ENCODE data around the gene TLL1.

GRCh38 chr4:166065324-166065723, 192.3 kb downstream of the TLL1 start:
- TF ChIP-seq, protein P1, sequence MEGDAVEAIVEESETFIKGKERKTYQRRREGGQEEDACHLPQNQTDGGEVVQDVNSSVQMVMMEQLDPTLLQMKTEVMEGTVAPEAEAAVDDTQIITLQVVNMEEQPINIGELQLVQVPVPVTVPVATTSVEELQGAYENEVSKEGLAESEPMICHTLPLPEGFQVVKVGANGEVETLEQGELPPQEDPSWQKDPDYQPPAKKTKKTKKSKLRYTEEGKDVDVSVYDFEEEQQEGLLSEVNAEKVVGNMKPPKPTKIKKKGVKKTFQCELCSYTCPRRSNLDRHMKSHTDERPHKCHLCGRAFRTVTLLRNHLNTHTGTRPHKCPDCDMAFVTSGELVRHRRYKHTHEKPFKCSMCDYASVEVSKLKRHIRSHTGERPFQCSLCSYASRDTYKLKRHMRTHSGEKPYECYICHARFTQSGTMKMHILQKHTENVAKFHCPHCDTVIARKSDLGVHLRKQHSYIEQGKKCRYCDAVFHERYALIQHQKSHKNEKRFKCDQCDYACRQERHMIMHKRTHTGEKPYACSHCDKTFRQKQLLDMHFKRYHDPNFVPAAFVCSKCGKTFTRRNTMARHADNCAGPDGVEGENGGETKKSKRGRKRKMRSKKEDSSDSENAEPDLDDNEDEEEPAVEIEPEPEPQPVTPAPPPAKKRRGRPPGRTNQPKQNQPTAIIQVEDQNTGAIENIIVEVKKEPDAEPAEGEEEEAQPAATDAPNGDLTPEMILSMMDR (IDR thresholded peaks at IDR 0.05): no peak
- TF ChIP-seq, protein P2, sequence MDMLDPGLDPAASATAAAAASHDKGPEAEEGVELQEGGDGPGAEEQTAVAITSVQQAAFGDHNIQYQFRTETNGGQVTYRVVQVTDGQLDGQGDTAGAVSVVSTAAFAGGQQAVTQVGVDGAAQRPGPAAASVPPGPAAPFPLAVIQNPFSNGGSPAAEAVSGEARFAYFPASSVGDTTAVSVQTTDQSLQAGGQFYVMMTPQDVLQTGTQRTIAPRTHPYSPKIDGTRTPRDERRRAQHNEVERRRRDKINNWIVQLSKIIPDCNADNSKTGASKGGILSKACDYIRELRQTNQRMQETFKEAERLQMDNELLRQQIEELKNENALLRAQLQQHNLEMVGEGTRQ (CRISPR knock-in tag; IDR thresholded peaks at IDR 0.05): no peak
- no peak for TF ChIP-seq NFE2L1 (CRISPR knock-in tag; IDR thresholded peaks at IDR 0.05)
- TF ChIP-seq PRDM15 (CRISPR knock-in tag; IDR thresholded peaks at IDR 0.05): no peak
- TF ChIP-seq TEAD4 (CRISPR knock-in tag; IDR thresholded peaks at IDR 0.05): no peak
- TF ChIP-seq JUN (CRISPR knock-in tag; IDR thresholded peaks at IDR 0.05): no peak
- TF ChIP-seq, protein P3, sequence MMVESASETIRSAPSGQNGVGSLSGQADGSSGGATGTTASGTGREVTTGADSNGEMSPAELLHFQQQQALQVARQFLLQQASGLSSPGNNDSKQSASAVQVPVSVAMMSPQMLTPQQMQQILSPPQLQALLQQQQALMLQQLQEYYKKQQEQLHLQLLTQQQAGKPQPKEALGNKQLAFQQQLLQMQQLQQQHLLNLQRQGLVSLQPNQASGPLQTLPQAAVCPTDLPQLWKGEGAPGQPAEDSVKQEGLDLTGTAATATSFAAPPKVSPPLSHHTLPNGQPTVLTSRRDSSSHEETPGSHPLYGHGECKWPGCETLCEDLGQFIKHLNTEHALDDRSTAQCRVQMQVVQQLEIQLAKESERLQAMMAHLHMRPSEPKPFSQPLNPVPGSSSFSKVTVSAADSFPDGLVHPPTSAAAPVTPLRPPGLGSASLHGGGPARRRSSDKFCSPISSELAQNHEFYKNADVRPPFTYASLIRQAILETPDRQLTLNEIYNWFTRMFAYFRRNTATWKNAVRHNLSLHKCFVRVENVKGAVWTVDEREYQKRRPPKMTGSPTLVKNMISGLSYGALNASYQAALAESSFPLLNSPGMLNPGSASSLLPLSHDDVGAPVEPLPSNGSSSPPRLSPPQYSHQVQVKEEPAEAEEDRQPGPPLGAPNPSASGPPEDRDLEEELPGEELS (CRISPR knock-in tag; IDR thresholded peaks at IDR 0.05): no peak
- TF ChIP-seq, protein P4, sequence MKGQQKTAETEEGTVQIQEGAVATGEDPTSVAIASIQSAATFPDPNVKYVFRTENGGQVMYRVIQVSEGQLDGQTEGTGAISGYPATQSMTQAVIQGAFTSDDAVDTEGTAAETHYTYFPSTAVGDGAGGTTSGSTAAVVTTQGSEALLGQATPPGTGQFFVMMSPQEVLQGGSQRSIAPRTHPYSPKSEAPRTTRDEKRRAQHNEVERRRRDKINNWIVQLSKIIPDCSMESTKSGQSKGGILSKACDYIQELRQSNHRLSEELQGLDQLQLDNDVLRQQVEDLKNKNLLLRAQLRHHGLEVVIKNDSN (CRISPR knock-in tag; IDR thresholded peaks at IDR 0.05): no peak
- no peak for TF ChIP-seq STAT6 (CRISPR knock-in tag; conservative IDR thresholded peaks at IDR 0.05; ENCODE audit: low read depth)
- TF ChIP-seq NR3C1 (CRISPR knock-in tag; conservative IDR thresholded peaks at IDR 0.05; ENCODE audit: low read depth): no peak
- no peak for TF ChIP-seq SMAD4 (CRISPR knock-in tag; IDR thresholded peaks at IDR 0.05)

All from WTC11 (cell line).